Keratinocyte (primary cell): Measurements from ENCODE around the gene SELENOS. TPM values are rescaled to one million over a fixed set of nuclear protein-coding genes. Genes with fewer than 3 reads are reported as not detected.
A peak's percentile ranks its signal among the peaks of the same experiment; 100 is the strongest.

Experiments used
- DNase-seq: peaks from one replicate; pipeline ENCODE4 v3.0.0-alpha.2; 2011; ENCODE audit warnings: low read depth, missing footprints, low spot score
- FAIRE-seq: peaks from 2 replicates; lab custom pipeline; 2011; peaks lifted over from hg19 to GRCh38; lab: Jason Lieb, UNC
- H2AFZ ChIP-seq: 2 replicates; pipeline ENCODE4 v1.6.0; 2012; ENCODE audit warnings: low read length, control low read depth, inconsistent platforms; ENCODE audit not compliant: control insufficient read depth
- H3K27ac ChIP-seq: 2 replicates; pipeline ENCODE4 v1.5.1; 2011; ENCODE audit warnings: low read length; ENCODE audit not compliant: control insufficient read depth, insufficient read depth
- H3K27me3 ChIP-seq: 3 replicates; pipeline ENCODE4 v1.6.0; 2011; ENCODE audit warnings: low read length; ENCODE audit not compliant: control insufficient read depth, insufficient read depth; ENCODE audit errors: extremely low read depth
- H3K36me3 ChIP-seq, 2 experiments: 2 replicates in 1 of 2; 3 replicates in 1 of 2; pipeline ENCODE4 v1.5.1; 2011; ENCODE audit warnings: low read length in 2 of 2, mild to moderate bottlenecking in 1 of 2; ENCODE audit not compliant: control insufficient read depth in 2 of 2, insufficient read depth in 2 of 2; ENCODE audit errors: extremely low read depth in 1 of 2
- H3K4me1 ChIP-seq: 3 replicates; pipeline ENCODE4 v1.5.1; 2011; ENCODE audit warnings: low read length; ENCODE audit not compliant: control insufficient read depth, insufficient read depth; ENCODE audit errors: extremely low read depth
- H3K4me2 ChIP-seq: 3 replicates; pipeline ENCODE4 v1.6.0; 2011; ENCODE audit warnings: low read depth, low read length; ENCODE audit not compliant: control insufficient read depth, insufficient read depth; ENCODE audit errors: extremely low read depth
- H3K4me3 ChIP-seq, 3 experiments: fragments of 200-600 bp in 1 of 3; sonication (generic) in 1 of 3; 2 replicates in 2 of 3; 3 replicates in 1 of 3; pipeline ENCODE4 v1.5.1; 2011 to 2016; ENCODE audit warnings: low read length in 3 of 3, mild to moderate bottlenecking in 3 of 3, control low read depth in 2 of 3, inconsistent platforms in 1 of 3, low read depth in 1 of 3, mixed read lengths in 1 of 3, mixed run types in 1 of 3, moderate library complexity in 1 of 3; ENCODE audit not compliant: control insufficient read depth in 2 of 3, insufficient read depth in 2 of 3; ENCODE audit errors: extremely low read depth in 1 of 3
- H3K79me2 ChIP-seq: 2 replicates; pipeline ENCODE4 v1.6.0; 2012; ENCODE audit warnings: low read length; ENCODE audit not compliant: control insufficient read depth, insufficient read depth
- H3K9ac ChIP-seq: 3 replicates; pipeline ENCODE4 v1.6.0; 2011; ENCODE audit warnings: low read length; ENCODE audit not compliant: control insufficient read depth, insufficient read depth; ENCODE audit errors: extremely low read depth
- H3K9me1 ChIP-seq: 3 replicates; pipeline ENCODE4 v1.6.0; 2011; ENCODE audit warnings: low read length; ENCODE audit not compliant: control insufficient read depth, insufficient read depth; ENCODE audit errors: extremely low read depth
- H3K9me3 ChIP-seq: 2 replicates; pipeline ENCODE4 v1.5.1; 2012; ENCODE audit warnings: low read depth, low read length; ENCODE audit not compliant: control insufficient read depth
- H4K20me1 ChIP-seq: 3 replicates; pipeline ENCODE4 v1.6.0; 2011; ENCODE audit warnings: low read length; ENCODE audit not compliant: control insufficient read depth, insufficient read depth; ENCODE audit errors: extremely low read depth
- EZH2 ChIP-seq: IDR thresholded peaks from one replicate; pipeline ENCODE4 v1.6.1; 2012; ENCODE audit warnings: inconsistent platforms, mild to moderate bottlenecking, low read length, moderate library complexity
- dilution Hi-C: fragments of 300-500 bp; cut with MboI; formaldehyde crosslinking; loops from one replicate; pipeline ENCODE4 v1.7.0; 2020; ENCODE audit warnings: low sequenced_read_pairs; ENCODE audit not compliant: extremely low pct_ligation_motif_present
- polyA plus RNA-seq, 5 experiments: library from polyadenylated mRNA; depleted of rRNA in 3 of 5; stranded (reverse) in 3 of 5; stranded (forward) in 1 of 5; unstranded in 1 of 5; fragments of >200 nt; gene quantifications; 1 replicate in 1 of 5; 2 replicates in 3 of 5; 3 replicates in 1 of 5; pipeline versions ENCODE4 v1.2.1 to v1.2.3, GENCODE V29; 2011 to 2012; ENCODE audit warnings: missing spikeins in 2 of 5, low read depth in 1 of 5, low replicate concordance in 1 of 5
- TF ChIP-seq, protein P1 (sequence below), 3 experiments: IDR thresholded peaks in 1 of 3; conservative IDR thresholded peaks in 1 of 3; optimal IDR thresholded peaks in 1 of 3; 2 replicates in 2 of 3; 3 replicates in 1 of 3; pipeline versions ENCODE3 to v1.5.1; 2011; ENCODE audit warnings: low read length in 3 of 3, mild to moderate bottlenecking in 3 of 3, moderate library complexity in 2 of 3, control low read depth in 1 of 3, inconsistent platforms in 1 of 3; ENCODE audit not compliant: insufficient read depth in 2 of 3; ENCODE audit errors: extremely low read depth in 1 of 3

SELENOS gene
- polyA plus RNA-seq, 1 donor (not counting 4 experiments of a cell fraction or from before 2014, with no cell fraction given) = 82.2 TPM

DNA sequence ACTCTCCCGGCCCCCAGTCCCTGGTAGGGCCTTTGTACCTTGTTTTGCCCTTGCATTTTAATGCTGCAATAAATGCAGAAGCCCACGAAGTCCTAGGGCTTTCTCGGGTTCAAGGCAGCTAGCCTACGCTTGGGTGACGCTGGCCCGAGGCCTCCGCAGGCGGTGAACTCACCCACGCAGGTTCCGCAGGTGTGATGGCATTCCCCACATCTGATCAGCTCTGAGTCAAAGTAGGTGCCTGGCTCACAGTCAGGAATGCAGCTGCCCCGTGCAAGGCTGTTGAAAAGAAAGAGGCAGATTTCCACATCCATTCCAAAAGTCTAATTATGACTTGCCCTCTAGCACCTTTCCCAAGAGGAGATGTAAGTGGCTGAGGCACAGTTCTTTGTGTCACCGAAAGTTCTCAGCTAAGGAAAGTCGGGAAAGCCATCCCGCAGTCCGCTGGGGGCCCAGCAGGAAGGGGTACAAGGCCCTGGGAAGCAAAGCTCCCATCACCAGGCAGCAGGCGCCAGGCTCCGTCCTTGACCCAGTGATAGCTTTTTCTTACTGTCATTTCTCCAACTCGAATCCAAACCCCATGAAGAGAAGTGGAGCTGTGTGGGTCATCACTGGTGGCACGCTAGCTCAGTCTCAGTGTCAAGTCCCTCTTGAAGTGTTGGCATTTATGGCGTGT lies 41.0 kb upstream of the SELENOS start:
- Histone ChIP-seq H2AFZ (no peak overlapping the region), H3K4me1 (peaks cover 21% of the 10 kb centered on the region), H3K36me3 (no peaks in the 10 kb centered on the region), H4K20me1 (no peaks in the 10 kb centered on the region), H3K9ac (no peak overlapping the region), H3K9me1 (no peaks in the 10 kb centered on the region), H3K9me3 (no peaks in the 10 kb centered on the region), H3K27ac (no peak overlapping the region), H3K79me2 (no peaks in the 10 kb centered on the region), H3K27me3 (no peaks in the 10 kb centered on the region), H3K4me2 (peak overlapping the region; percentile 11), H3K4me3 (no peak overlapping the region)
- FAIRE-seq (peak; percentile 87), DNase-seq (no peak)
- dilution Hi-C loops = no loop called here
- TF ChIP-seq, protein P1, sequence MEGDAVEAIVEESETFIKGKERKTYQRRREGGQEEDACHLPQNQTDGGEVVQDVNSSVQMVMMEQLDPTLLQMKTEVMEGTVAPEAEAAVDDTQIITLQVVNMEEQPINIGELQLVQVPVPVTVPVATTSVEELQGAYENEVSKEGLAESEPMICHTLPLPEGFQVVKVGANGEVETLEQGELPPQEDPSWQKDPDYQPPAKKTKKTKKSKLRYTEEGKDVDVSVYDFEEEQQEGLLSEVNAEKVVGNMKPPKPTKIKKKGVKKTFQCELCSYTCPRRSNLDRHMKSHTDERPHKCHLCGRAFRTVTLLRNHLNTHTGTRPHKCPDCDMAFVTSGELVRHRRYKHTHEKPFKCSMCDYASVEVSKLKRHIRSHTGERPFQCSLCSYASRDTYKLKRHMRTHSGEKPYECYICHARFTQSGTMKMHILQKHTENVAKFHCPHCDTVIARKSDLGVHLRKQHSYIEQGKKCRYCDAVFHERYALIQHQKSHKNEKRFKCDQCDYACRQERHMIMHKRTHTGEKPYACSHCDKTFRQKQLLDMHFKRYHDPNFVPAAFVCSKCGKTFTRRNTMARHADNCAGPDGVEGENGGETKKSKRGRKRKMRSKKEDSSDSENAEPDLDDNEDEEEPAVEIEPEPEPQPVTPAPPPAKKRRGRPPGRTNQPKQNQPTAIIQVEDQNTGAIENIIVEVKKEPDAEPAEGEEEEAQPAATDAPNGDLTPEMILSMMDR (optimal IDR thresholded peaks at IDR 0.05 in 1 of 3, IDR thresholded peaks at IDR 0.05 in 1 of 3, conservative IDR thresholded peaks at IDR 0.05 in 1 of 3; ENCODE audit: extremely low read depth in 1 of 3, insufficient read depth in 2 of 3, low read length in 3 of 3) = no peak
- TF ChIP-seq EZH2 = no peak

DNA sequence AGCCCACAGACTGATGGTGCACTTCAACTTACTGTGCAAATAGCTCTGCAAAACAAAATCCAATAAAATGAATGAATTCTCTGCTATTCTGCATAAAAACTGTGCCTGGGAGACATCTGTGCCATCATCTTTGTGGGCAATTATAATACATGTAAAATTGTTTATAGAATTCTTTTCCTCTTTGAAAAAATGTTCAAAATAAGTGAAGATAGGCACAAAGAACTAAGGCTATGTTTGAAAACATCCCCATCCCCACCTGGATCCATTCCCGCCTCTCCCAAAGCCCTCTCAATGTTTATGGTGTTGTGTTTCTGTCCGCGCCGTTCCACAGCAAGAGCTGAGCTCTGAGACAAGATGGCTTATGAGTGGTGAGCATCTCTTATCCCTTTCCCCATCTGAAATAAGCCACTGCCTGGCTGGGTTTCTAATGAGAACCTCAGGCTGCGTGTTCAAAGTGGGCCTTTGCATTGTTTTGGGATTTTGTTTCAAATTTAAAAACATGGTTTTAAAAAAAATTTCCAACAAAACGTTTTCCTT lies 40.1 kb upstream of the SELENOS start:
- Histone ChIP-seq H3K27ac (no peak overlapping the region), H3K4me2 (no peak overlapping the region), H4K20me1 (no peaks in the 10 kb centered on the region), H3K9me1 (no peaks in the 10 kb centered on the region), H3K9me3 (no peaks in the 10 kb centered on the region), H3K4me1 (peaks cover 21% of the 10 kb centered on the region), H3K9ac (no peak overlapping the region), H3K36me3 (no peaks in the 10 kb centered on the region), H3K4me3 (no peak overlapping the region), H2AFZ (no peak overlapping the region), H3K79me2 (no peaks in the 10 kb centered on the region), H3K27me3 (no peaks in the 10 kb centered on the region)
- DNase-seq (no peak), FAIRE-seq (no peak)
- no peak for TF ChIP-seq EZH2
- TF ChIP-seq, protein P1 (optimal IDR thresholded peaks at IDR 0.05 in 1 of 3, IDR thresholded peaks at IDR 0.05 in 1 of 3, conservative IDR thresholded peaks at IDR 0.05 in 1 of 3; ENCODE audit: extremely low read depth in 1 of 3, insufficient read depth in 2 of 3, low read length in 3 of 3) = no peak
- dilution Hi-C loops = no loop called here
